ENCODE measurements around the gene DESI1.
"Not testable (repeated sequence)": the region's sequence is repeated elsewhere in the genome, so short reads cannot be mapped to it uniquely, and the experiment has no call there.

Gene DESI1

DNA sequence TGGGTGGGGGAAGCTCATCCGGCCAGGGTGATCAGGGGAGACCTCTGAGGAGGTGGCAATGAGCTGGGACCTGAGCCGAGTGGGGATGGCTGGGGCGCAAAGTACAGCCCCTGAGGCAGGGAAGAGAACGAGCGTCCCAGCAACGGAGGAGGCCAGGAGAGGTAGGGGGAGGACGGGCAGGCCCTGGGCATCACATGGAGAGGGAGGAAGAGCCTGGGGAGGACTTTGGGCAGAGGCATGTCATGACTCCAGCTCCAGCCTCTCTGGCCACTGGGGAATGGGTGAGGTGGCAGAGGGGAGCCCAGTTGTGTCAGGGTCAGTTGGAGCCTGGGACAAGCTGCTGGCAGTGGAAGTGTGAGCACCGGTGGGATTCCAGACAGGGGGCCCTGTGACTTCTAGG lies 42.7 kb downstream of the DESI1 start:
- TF ChIP-seq, protein P1, sequence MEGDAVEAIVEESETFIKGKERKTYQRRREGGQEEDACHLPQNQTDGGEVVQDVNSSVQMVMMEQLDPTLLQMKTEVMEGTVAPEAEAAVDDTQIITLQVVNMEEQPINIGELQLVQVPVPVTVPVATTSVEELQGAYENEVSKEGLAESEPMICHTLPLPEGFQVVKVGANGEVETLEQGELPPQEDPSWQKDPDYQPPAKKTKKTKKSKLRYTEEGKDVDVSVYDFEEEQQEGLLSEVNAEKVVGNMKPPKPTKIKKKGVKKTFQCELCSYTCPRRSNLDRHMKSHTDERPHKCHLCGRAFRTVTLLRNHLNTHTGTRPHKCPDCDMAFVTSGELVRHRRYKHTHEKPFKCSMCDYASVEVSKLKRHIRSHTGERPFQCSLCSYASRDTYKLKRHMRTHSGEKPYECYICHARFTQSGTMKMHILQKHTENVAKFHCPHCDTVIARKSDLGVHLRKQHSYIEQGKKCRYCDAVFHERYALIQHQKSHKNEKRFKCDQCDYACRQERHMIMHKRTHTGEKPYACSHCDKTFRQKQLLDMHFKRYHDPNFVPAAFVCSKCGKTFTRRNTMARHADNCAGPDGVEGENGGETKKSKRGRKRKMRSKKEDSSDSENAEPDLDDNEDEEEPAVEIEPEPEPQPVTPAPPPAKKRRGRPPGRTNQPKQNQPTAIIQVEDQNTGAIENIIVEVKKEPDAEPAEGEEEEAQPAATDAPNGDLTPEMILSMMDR (IDR thresholded peaks at IDR 0.05; ENCODE audit: control insufficient read depth, extremely low read depth, insufficient read depth), result no peak
- H3K4me3 ChIP-seq (ENCODE audit: low read depth, low read length), result no peak overlapping the region
- no peak for DNase-seq (ENCODE audit: low read depth)

DNA sequence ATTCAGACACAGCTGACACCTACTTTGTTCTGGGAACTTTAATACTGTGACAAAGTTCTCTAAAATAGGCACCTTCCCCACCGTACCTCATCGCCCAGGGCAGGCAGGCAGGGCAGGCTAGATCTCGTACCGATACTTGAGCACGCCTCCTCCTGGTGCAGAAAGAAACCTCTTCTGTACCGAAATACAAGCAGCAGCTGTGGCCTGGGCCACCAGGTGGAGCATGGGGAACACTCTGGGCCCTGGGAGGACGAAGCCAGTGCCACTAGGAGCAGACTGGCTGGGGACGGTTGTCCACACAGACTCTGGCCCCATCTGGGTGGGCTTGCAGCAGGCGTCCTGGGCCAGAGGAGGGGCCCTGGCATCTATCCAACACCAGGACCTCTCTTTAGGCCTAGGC lies 44.0 kb downstream of the DESI1 start:
- TF ChIP-seq, protein P1 (IDR thresholded peaks at IDR 0.05; ENCODE audit: control insufficient read depth, extremely low read depth, insufficient read depth), result peak; percentile 66
- H3K4me3 ChIP-seq (ENCODE audit: low read depth, low read length), result no peak overlapping the region
- no peak for DNase-seq (ENCODE audit: low read depth)

DNA sequence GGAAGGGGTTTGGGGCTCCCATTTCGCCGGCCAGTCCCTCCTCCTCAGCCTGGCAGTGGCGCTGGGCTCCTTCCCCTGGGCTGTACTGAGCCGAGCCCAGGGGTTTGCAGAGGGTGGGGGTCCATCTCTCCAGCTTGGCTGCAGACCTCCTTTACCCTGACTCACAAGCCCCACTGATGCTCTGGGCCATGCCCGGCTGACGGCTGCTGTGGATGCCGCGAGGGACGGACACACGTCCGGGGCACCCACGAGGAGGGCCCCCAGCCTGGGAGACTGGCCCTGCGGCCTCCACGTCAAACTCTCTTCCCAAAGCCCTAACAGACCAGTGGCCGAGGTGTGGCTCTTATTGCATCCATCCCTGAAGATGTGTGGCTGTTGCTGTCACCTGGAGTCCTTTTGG lies 45.3 kb downstream of the DESI1 start:
- no peak for DNase-seq (ENCODE audit: low read depth)
- TF ChIP-seq, protein P1 (IDR thresholded peaks at IDR 0.05; ENCODE audit: control insufficient read depth, extremely low read depth, insufficient read depth), result no peak
- H3K4me3 ChIP-seq (ENCODE audit: low read depth, low read length), result no peak overlapping the region

DNA sequence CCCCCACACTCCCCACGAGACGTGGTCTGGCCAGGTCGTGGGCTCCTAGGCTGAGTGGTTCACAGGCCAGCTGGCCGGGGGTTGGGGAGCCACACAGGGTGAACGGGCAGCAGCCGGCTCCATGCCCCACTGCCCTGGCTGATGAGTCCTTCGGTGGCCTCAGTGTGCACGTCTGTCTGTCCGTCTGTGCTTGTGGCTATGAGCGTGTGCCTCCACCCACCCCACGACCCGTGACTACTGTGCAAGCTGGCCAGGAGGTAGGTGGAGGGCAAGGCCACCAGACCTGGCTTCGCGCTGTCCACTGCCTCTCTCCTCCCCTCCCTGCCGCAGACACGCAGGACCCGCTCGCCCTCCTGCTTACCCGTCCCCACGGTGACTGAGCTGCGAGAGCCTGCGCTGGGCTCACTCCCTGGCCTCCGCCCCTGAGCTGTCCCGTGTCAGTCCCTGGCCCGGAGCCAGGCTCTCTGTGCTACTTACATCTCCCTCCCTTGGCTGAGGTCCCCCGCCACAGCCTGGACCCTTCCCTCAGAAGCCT lies 45.9 kb downstream of the DESI1 start:
- H3K4me3 ChIP-seq (ENCODE audit: low read depth, low read length), result no peak overlapping the region
- TF ChIP-seq, protein P1 (IDR thresholded peaks at IDR 0.05; ENCODE audit: control insufficient read depth, extremely low read depth, insufficient read depth), result no peak
- no peak for DNase-seq (ENCODE audit: low read depth)

DNA sequence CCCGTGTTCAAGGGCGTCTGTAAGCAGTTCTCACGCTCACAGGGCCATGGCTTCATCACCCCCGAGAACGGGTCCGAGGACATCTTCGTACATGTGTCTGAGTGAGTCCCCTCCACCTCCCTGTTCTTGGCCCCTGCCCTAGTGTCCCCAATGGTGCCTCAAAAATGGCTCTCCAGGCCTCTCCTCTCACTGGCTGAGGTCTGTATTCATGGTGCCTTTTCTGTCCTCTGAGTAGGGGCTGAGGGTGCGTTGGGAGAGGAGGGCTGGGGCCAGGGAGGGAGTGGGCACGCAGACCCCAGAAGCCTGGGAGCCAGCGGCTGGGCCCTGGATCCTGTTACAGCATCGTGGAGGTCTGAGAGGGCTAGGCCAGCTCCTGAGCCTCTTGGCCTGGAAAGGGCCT lies 47.2 kb downstream of the DESI1 start:
- no peak overlapping the region for H3K4me3 ChIP-seq (ENCODE audit: low read depth, low read length)
- TF ChIP-seq, protein P1 (IDR thresholded peaks at IDR 0.05; ENCODE audit: control insufficient read depth, extremely low read depth, insufficient read depth), result no peak
- no peak for DNase-seq (ENCODE audit: low read depth)

DNA sequence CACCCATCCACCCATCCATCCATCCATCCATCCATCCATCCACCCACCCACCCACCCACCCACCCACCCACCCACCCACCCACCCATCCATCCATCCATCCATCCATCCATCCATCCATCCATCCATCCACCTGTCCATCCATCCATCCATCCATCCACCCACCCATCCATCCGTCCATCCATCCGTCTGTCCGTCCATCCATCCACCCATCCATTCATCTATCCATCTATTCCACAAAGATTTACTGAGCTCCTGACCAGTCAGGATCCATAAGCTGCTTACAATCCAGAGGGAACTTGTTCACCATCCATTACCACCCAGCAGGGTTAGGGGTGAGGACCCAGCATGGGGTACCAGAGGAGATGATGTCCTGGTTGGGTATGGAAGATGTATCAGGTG lies 48.5 kb downstream of the DESI1 start:
- not testable (repeated sequence) for H3K4me3 ChIP-seq (ENCODE audit: low read depth, low read length); DNase-seq (ENCODE audit: low read depth)

DNA sequence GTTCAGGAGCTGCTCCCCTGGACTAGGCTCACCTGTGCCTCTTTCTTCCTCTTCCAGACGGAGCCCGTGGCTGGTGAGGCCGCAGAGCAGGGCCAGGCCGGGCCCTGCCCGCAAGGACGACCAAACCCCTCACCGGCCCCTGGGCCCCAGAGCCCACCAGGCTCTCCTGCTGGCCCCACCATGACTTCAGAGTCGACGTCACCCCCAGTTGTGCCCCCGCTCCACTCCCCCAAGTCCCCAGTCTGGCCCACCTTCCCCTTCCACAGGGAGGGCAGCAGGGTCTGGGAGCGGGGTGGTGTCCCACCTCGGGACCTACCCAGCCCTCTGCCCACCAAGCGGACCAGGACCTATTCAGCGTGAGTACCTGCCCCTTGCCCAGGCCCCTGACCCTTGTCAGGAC lies 49.1 kb downstream of the DESI1 start:
- DNase-seq (ENCODE audit: low read depth), result no peak
- H3K4me3 ChIP-seq (ENCODE audit: low read depth, low read length), result no peak overlapping the region
- TF ChIP-seq, protein P1 (IDR thresholded peaks at IDR 0.05; ENCODE audit: control insufficient read depth, extremely low read depth, insufficient read depth), result no peak

Measured in LNCaP clone FGC (cell line).